ENCODE results near the gene MBNL1. TPM values are rescaled to one million over a fixed set of nuclear protein-coding genes. Genes with fewer than 3 reads are reported as not detected.

Gene MBNL1
- total and polyA plus RNA-seq, 2 donors (not counting 3 experiments of a cell fraction or from before 2014, with no cell fraction given): 179 to 362 TPM

DNA sequence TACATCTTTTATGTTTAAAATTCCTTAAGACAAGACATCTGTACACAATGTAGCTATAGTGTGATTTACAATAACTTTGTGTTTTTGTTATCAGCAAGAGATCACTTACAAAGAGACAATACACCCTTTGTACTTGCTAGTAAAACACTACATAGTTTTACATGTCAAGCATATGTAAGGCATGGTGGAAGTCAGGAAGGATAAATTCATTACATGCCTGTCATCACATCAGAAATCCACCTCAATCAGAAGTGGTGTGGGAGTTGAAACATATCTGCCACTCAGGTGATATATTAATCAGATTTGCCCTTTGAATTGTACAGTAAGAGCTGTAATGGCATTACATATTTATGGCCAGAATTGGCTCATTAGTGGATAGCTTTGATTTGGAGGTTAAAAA is 95.5 kb downstream of the MBNL1 start:
- Histone ChIP-seq H3K79me2 (ENCODE audit: control insufficient read depth, insufficient read depth, low read length) (peaks cover 100% of the 10 kb centered on the region), H4K20me1 (replicated peaks; ENCODE audit: control insufficient read depth, extremely low read depth, insufficient read depth, low read length) (peaks cover 28% of the 10 kb centered on the region), H3K4me1 (ENCODE audit: control insufficient read depth, extremely low read depth, insufficient read depth, low read length) (peaks cover 10% of the 10 kb centered on the region), H3K4me2 (ENCODE audit: insufficient read depth, low read length) (no peak overlapping the region), H3K9me3 (replicated peaks; ENCODE audit: control insufficient read depth, insufficient read depth, low read length) (no peaks in the 10 kb centered on the region), H3K27me3 (ENCODE audit: control insufficient read depth in 2 of 2, insufficient read depth in 2 of 2, low read length in 2 of 2) (no peaks in the 10 kb centered on the region), H2AFZ (ENCODE audit: low read depth, low read length) (no peak overlapping the region), H3K9me1 (replicated peaks; ENCODE audit: control insufficient read depth, extremely low read depth, insufficient read depth, low read length) (no peaks in the 10 kb centered on the region), H3K4me3 (replicated peaks in 1 of 3; ENCODE audit: insufficient read depth in 1 of 3, low read depth in 1 of 3, low read length in 3 of 3) (no peak overlapping the region), H3K36me3 (ENCODE audit: control insufficient read depth in 2 of 2, extremely low read depth in 1 of 2, insufficient read depth in 2 of 2, low read length in 2 of 2) (peaks cover 0 to 12% of the 10 kb centered on the region in 2 experiments), H3K9ac (replicated peaks; ENCODE audit: extremely low read depth, insufficient read depth, low read length) (no peak overlapping the region), H3K27ac (ENCODE audit: insufficient read depth, low read depth, low read length) (no peak overlapping the region)
- BruUV-seq (replicated peaks): no TSS peak
- dilution Hi-C loops (cut with MboI; ENCODE audit: extremely low pct_ligation_motif_present, low sequenced_read_pairs) (no loop called here), intact Hi-C loops (cut with micrococcal nuclease) (no loop called here)
- ChIA-PET POLR2A (no interaction called here), CTCF (interaction anchor here (0.7 to 3.3 kb wide), 9 partner anchors 8 to 338 kb away, joined by 3 to 13 read pairs (median 3); no protein-coding TSS in a partner anchor)
- FAIRE-seq (no peak), DNase-seq (ENCODE audit: low read depth, low spot score) (no peak)
- TF ChIP-seq GATA2 (IDR thresholded peaks at IDR 0.05; ENCODE audit: insufficient read depth, insufficient read length, low read depth, low read length): no peak
- TF ChIP-seq, protein P1, sequence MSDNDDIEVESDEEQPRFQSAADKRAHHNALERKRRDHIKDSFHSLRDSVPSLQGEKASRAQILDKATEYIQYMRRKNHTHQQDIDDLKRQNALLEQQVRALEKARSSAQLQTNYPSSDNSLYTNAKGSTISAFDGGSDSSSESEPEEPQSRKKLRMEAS (IDR thresholded peaks at IDR 0.05; ENCODE audit: insufficient read depth, insufficient read length): no peak
- TF ChIP-seq JUN (IDR thresholded peaks at IDR 0.05; ENCODE audit: borderline replicate concordance, insufficient read depth, insufficient read length, low read depth): no peak
- no peak for TF ChIP-seq EZH2 (IDR thresholded peaks at IDR 0.05; ENCODE audit: borderline replicate concordance, low read depth, low read length, severe bottlenecking)
- no peak for TF ChIP-seq MYC (IDR thresholded peaks at IDR 0.05; ENCODE audit: low read depth, low read length)
- TF ChIP-seq, protein P2, sequence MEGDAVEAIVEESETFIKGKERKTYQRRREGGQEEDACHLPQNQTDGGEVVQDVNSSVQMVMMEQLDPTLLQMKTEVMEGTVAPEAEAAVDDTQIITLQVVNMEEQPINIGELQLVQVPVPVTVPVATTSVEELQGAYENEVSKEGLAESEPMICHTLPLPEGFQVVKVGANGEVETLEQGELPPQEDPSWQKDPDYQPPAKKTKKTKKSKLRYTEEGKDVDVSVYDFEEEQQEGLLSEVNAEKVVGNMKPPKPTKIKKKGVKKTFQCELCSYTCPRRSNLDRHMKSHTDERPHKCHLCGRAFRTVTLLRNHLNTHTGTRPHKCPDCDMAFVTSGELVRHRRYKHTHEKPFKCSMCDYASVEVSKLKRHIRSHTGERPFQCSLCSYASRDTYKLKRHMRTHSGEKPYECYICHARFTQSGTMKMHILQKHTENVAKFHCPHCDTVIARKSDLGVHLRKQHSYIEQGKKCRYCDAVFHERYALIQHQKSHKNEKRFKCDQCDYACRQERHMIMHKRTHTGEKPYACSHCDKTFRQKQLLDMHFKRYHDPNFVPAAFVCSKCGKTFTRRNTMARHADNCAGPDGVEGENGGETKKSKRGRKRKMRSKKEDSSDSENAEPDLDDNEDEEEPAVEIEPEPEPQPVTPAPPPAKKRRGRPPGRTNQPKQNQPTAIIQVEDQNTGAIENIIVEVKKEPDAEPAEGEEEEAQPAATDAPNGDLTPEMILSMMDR (IDR thresholded peaks at IDR 0.05; ENCODE audit: extremely low read depth in 1 of 2, insufficient read depth in 1 of 2, low read depth in 1 of 2, low read length in 2 of 2): no peak
- no peak for TF ChIP-seq POLR2AphosphoS5 (IDR thresholded peaks at IDR 0.05; ENCODE audit: insufficient read depth, low read depth, low read length)
- TF ChIP-seq POLR2A (IDR thresholded peaks at IDR 0.05; ENCODE audit: low read depth, low read length): no peak
- TF ChIP-seq FOS (IDR thresholded peaks at IDR 0.05; ENCODE audit: borderline replicate concordance, insufficient read depth, low read length): no peak
